Measurements from ENCODE around the gene HAS3. TPM values are rescaled to one million over a fixed set of nuclear protein-coding genes. Genes with fewer than 3 reads are reported as not detected.

HAS3 gene
- total RNA-seq, 1 experiment from 2014 or later: 66.9 TPM

DNA sequence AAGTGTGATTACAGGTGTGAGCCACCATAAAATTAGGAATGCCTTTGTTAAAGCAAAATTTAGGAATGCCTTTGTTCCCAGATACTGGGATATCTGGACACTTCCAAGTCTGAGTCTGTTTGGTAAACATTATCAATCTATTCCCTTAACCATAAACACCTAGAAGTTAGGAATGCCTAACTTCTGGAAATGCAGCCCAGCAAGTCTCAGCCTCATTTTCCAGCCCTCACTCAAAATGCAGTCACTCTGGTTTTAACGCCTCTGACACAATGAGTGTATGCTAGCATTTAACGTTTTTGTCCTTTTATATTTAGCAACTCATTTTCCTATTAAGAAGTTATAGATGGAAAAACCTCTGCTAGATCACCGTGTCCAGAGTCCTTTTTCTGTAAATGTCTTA lies 34.4 kb upstream of the HAS3 start:
- DNase-seq (ENCODE audit: low spot score) (no peak), ATAC-seq (no peak)
- POLR2A ChIA-PET: no interaction called here
- Mint-ChIP-seq H3K36me3 (no peaks in the 10 kb centered on the region), H3K4me1 (peaks cover 51% of the 10 kb centered on the region), H3K4me3 (no peak overlapping the region), H3K27ac (peak overlapping the region; percentile 89), H3K27me3 (ENCODE audit: low read depth) (peaks cover 1% of the 10 kb centered on the region), H3K9me3 (no peaks in the 10 kb centered on the region)
- no peak for TF ChIP-seq ETV6 (CRISPR knock-in tag; IDR thresholded peaks at IDR 0.05)
- TF ChIP-seq ZNF232 (CRISPR knock-in tag; IDR thresholded peaks at IDR 0.05): no peak
- TF ChIP-seq, protein P1, sequence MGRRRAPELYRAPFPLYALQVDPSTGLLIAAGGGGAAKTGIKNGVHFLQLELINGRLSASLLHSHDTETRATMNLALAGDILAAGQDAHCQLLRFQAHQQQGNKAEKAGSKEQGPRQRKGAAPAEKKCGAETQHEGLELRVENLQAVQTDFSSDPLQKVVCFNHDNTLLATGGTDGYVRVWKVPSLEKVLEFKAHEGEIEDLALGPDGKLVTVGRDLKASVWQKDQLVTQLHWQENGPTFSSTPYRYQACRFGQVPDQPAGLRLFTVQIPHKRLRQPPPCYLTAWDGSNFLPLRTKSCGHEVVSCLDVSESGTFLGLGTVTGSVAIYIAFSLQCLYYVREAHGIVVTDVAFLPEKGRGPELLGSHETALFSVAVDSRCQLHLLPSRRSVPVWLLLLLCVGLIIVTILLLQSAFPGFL (CRISPR knock-in tag; IDR thresholded peaks at IDR 0.05; ENCODE audit: borderline replicate concordance): no peak
- no peak for TF ChIP-seq CBFB (CRISPR knock-in tag; IDR thresholded peaks at IDR 0.05; ENCODE audit: low read depth)
- no peak for TF ChIP-seq SP1 (CRISPR knock-in tag; conservative IDR thresholded peaks at IDR 0.05)
- CTCF ChIA-PET: interaction anchor here (2.4 kb wide), 1 partner anchor 42 kb away, joined by 11 read pairs; no protein-coding TSS in a partner anchor

GRCh38 chr16:69072640-69072974 lies 32.8 kb upstream of the HAS3 start:
- ChIA-PET CTCF (interaction anchor here (0.6 to 2.4 kb wide), 8 partner anchors 21 to 229 kb away, joined by 3 to 11 read pairs (median 4); partner anchors contain the start of gene HAS3), POLR2A (interaction anchor here (0.5 to 2.2 kb wide), 5 partner anchors 17 to 259 kb away, joined by 4 to 6 read pairs (median 4); partner anchors contain the start of gene HAS3)
- no peak; the same call in 1 of the 2 replicates for ATAC-seq
- no peaks in the 10 kb centered on the region for H3K36me3 Mint-ChIP-seq
- H3K4me3 Mint-ChIP-seq: peak overlapping the region; percentile 55
- H3K9me3 Mint-ChIP-seq: no peaks in the 10 kb centered on the region
- H3K27me3 Mint-ChIP-seq (ENCODE audit: low read depth): no peaks in the 10 kb centered on the region
- H3K27ac Mint-ChIP-seq: peak overlapping the region; percentile 96
- TF ChIP-seq AFF4 (CRISPR knock-in tag; IDR thresholded peaks at IDR 0.05; ENCODE audit: borderline replicate concordance) (no peak), ZNF416 (CRISPR knock-in tag; IDR thresholded peaks at IDR 0.05) (no peak), NR3C1 (CRISPR knock-in tag; conservative IDR thresholded peaks at IDR 0.05; ENCODE audit: low read depth) (no peak), MXD4 (CRISPR knock-in tag; IDR thresholded peaks at IDR 0.05; ENCODE audit: borderline replicate concordance) (no peak), PRRX2 (CRISPR knock-in tag; IDR thresholded peaks at IDR 0.05) (no peak), CREB1 (CRISPR knock-in tag; IDR thresholded peaks at IDR 0.05) (no peak), NFATC4 (CRISPR knock-in tag; IDR thresholded peaks at IDR 0.05) (no peak), SOX15 (CRISPR knock-in tag; IDR thresholded peaks at IDR 0.05) (no peak), CREM (CRISPR knock-in tag; IDR thresholded peaks at IDR 0.05) (no peak), FOXP1 (CRISPR knock-in tag; IDR thresholded peaks at IDR 0.05; ENCODE audit: borderline replicate concordance) (no peak)
- TF ChIP-seq, protein P2, sequence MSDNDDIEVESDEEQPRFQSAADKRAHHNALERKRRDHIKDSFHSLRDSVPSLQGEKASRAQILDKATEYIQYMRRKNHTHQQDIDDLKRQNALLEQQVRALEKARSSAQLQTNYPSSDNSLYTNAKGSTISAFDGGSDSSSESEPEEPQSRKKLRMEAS (CRISPR knock-in tag; IDR thresholded peaks at IDR 0.05): no peak
- no peak for DNase-seq (ENCODE audit: low spot score)
- peaks cover 63% of the 10 kb centered on the region for H3K4me1 Mint-ChIP-seq

DNA sequence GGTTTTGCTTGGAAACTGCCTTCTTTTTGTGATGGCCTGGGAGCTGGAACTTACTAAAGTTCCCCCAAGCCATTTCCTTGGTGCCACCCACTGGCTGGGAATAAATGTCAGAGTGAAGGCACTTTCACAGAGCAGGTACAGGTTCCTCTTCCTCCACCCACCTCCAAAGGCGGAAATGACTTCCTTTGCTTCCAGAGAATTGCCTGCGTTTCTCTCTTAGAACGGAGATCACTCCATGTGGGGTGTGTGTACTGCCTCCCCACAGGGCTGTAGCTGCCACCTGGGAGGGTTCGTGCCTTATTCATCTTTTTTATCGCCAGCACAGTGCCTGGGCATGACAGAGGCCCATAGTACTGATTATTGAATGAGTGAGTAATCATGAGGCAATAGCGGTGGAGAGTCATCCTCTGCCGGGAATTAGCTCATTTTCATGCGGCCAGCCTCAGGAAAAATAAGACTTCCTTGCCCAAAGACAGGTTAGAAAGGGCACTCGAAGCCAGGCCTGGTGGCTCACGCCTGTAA lies 32.2 kb upstream of the HAS3 start:
- H3K9me3 Mint-ChIP-seq: no peaks in the 10 kb centered on the region
- CTCF ChIA-PET: interaction anchor here (1.0 to 2.4 kb wide), 5 partner anchors 22 to 85 kb away, joined by 3 to 11 read pairs (median 5); partner anchors contain the start of gene HAS3
- TF ChIP-seq ZNF423 (CRISPR knock-in tag; IDR thresholded peaks at IDR 0.05): no peak
- no peak for TF ChIP-seq JAZF1 (CRISPR knock-in tag; IDR thresholded peaks at IDR 0.05)
- TF ChIP-seq ETV6 (CRISPR knock-in tag; IDR thresholded peaks at IDR 0.05): peak; percentile 17; the same call in 1 of the 2 replicates
- TF ChIP-seq NFATC4 (CRISPR knock-in tag; IDR thresholded peaks at IDR 0.05): no peak
- no peak for TF ChIP-seq CREM (CRISPR knock-in tag; IDR thresholded peaks at IDR 0.05)
- H3K4me1 Mint-ChIP-seq: peaks cover 65% of the 10 kb centered on the region
- POLR2A ChIA-PET: interaction anchor here (0.6 to 2.2 kb wide), 6 partner anchors 16 to 280 kb away, joined by 4 to 14 read pairs (median 6); partner anchors contain the start of gene HAS3
- no peaks in the 10 kb centered on the region for H3K27me3 Mint-ChIP-seq (ENCODE audit: low read depth)
- peak overlapping the region; percentile 55 for H3K4me3 Mint-ChIP-seq
- no peaks in the 10 kb centered on the region for H3K36me3 Mint-ChIP-seq
- no peak for DNase-seq (ENCODE audit: low spot score)
- H3K27ac Mint-ChIP-seq: peak overlapping the region; percentile 96
- ATAC-seq: no peak
